Kidney (tissue), 14 donors: ENCODE data around the gene PPDPF. TPM values are rescaled to one million over a fixed set of nuclear protein-coding genes. Genes with fewer than 3 reads are reported as not detected.
A peak's percentile ranks its signal among the peaks of the same experiment; 100 is the strongest.

Source experiments
- DNase-seq, 5 donors: peaks; one replicate each; pipeline ENCODE4 v3.0.0-alpha.2; 2013 to 2020
- FAIRE-seq: peaks from 2 replicates; lab custom pipeline; 2012; peaks lifted over from hg19 to GRCh38; lab: Jason Lieb, UNC
- H3K27ac ChIP-seq, 2 donors: one replicate each; pipeline ENCODE4 v1.7.0; 2013; ENCODE audit warnings: low read depth in 2 of 2, low read length in 2 of 2, inconsistent platforms in 1 of 2
- H3K27me3 ChIP-seq: one replicate; pipeline ENCODE4 v1.7.1; 2013; ENCODE audit warnings: low read length, inconsistent platforms; ENCODE audit not compliant: control insufficient read depth, insufficient read depth
- H3K36me3 ChIP-seq, 3 donors: one replicate each; pipeline versions ENCODE4 v1.7.0 to v1.7.1; 2013; ENCODE audit warnings: low read length in 3 of 3, control low read depth in 1 of 3, inconsistent platforms in 1 of 3; ENCODE audit not compliant: insufficient read depth in 3 of 3, control insufficient read depth in 2 of 3
- H3K4me1 ChIP-seq, 3 donors: one replicate each; pipeline versions ENCODE4 v1.7.0 to v1.7.1; 2013; ENCODE audit warnings: low read length in 3 of 3, inconsistent platforms in 1 of 3, low read depth in 1 of 3; ENCODE audit not compliant: control insufficient read depth in 2 of 3, insufficient read depth in 2 of 3
- H3K4me3 ChIP-seq, 3 donors: one replicate each; pipeline versions ENCODE4 v1.7.0 to v1.8.1; 2013; ENCODE audit warnings: low read length in 3 of 3, control low read depth in 1 of 3, inconsistent platforms in 1 of 3
- H3K9ac ChIP-seq, 3 donors: one replicate each; pipeline versions ENCODE4 v1.7.0 to v1.7.1; 2013; ENCODE audit warnings: low read length in 3 of 3, control low read depth in 1 of 3, inconsistent platforms in 1 of 3
- H3K9me3 ChIP-seq, 3 donors: one replicate each; pipeline versions ENCODE4 v1.7.0 to v1.7.1; 2013; ENCODE audit warnings: low read length in 3 of 3, control low read depth in 1 of 3, inconsistent platforms in 1 of 3; ENCODE audit not compliant: control insufficient read depth in 2 of 3, insufficient read depth in 1 of 3
- intact Hi-C: fragments of 100-400 bp; cut with DNase I; formaldehyde crosslinking; loops from one replicate; pipeline ENCODE4 v1.11.1; 2022
- polyA plus RNA-seq: library from polyadenylated mRNA; stranded (reverse); fragments of 350-450 nt; fragmentation: Illumina TruSeq; extraction: RNeasy Lipid Tissue Mini Kit (QIAGEN cat#74804); gene quantifications from one replicate; pipeline ENCODE4 v1.2.3, GENCODE V29; 2014; ENCODE audit warnings: low read depth, low replicate concordance; ENCODE audit not compliant: insufficient read depth
- total RNA-seq: library from RNA; stranded (reverse); fragmentation: NEBNext Ultra II Directional; extraction: Animal tissue kit (Norgen Biotek cat#: 25700); gene quantifications from one replicate; pipeline ENCODE4 v1.2.1, GENCODE V29; 2021
- TF ChIP-seq, protein P1 (sequence below): IDR thresholded peaks from 3 replicates; pipeline ENCODE4 v1.5.1; 2012; ENCODE audit warnings: mild to moderate bottlenecking, moderate library complexity, borderline replicate concordance; ENCODE audit not compliant: insufficient read depth; ENCODE audit errors: extremely low read depth
- donor health status: control.
- donor health status: control.
- donor health status: control.
- donor health status: control.
- donor health status: control.
- donor health status: DM: yes; HTN: yes; CAD: no.
- donor health status: Normal renal cell carcinoma (clear cell type).

PPDPF gene
- total and polyA plus RNA-seq, 2 donors from 2014 or later = 578 to 961 TPM

DNA sequence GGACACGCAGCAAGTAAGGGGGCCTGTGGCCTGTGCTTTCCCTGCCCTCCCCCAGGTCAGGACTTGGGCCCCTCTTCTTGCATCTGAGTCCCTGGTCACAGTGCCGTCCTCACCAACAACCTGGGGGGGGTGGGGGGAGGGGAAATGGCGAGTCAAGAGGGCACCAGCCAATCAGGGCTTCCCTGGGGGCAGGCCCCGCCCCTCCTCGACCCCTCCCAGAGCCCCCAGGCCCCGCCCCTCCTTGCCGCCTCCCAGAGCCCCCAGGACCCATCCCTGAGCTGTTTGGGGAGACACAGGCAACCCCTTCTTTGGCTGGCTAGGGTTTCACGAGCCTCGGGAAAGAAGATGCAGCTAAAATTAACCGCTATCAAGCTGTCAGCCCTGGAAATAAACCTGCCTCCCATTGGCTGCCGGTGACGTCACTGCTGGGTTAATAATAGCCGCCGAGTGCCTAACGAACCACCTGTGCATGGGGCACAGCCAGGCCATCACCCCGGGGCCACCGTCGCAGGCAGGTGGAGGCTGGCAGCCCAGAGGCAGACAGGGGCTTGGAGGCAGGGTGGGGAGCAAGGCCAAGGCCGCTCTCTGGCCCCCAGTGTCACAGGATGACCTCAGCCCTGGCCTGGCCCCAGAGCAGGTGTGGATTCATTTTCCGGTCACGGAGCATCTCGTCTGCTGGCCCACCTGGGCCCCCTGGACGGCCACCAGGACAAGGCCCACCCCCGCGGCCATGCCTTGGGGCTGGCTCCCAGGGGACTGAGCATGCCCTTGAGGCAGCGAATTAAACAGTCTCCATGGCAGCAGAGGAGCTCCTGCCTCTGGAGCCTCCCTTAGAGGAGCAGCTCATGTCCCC is 18.5 kb upstream of the PPDPF start:
- H3K27ac ChIP-seq = no peak overlapping the region
- no peak overlapping the region for H3K9ac ChIP-seq
- H3K4me1 ChIP-seq = peaks cover 0 to 2% (median 0%) of the 10 kb centered on the region in 3 donors
- TF ChIP-seq, protein P1, sequence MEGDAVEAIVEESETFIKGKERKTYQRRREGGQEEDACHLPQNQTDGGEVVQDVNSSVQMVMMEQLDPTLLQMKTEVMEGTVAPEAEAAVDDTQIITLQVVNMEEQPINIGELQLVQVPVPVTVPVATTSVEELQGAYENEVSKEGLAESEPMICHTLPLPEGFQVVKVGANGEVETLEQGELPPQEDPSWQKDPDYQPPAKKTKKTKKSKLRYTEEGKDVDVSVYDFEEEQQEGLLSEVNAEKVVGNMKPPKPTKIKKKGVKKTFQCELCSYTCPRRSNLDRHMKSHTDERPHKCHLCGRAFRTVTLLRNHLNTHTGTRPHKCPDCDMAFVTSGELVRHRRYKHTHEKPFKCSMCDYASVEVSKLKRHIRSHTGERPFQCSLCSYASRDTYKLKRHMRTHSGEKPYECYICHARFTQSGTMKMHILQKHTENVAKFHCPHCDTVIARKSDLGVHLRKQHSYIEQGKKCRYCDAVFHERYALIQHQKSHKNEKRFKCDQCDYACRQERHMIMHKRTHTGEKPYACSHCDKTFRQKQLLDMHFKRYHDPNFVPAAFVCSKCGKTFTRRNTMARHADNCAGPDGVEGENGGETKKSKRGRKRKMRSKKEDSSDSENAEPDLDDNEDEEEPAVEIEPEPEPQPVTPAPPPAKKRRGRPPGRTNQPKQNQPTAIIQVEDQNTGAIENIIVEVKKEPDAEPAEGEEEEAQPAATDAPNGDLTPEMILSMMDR = no peak
- H3K4me3 ChIP-seq = no peak overlapping the region
- intact Hi-C loops = no loop called here
- peak; percentile 71 to 86 (median 79) for DNase-seq
- peaks cover 2% of the 10 kb centered on the region for H3K27me3 ChIP-seq
- H3K9me3 ChIP-seq = peaks cover 0 to 14% (median 0%) of the 10 kb centered on the region in 3 donors
- no peak for FAIRE-seq
- H3K36me3 ChIP-seq = no peaks in the 10 kb centered on the region

DNA sequence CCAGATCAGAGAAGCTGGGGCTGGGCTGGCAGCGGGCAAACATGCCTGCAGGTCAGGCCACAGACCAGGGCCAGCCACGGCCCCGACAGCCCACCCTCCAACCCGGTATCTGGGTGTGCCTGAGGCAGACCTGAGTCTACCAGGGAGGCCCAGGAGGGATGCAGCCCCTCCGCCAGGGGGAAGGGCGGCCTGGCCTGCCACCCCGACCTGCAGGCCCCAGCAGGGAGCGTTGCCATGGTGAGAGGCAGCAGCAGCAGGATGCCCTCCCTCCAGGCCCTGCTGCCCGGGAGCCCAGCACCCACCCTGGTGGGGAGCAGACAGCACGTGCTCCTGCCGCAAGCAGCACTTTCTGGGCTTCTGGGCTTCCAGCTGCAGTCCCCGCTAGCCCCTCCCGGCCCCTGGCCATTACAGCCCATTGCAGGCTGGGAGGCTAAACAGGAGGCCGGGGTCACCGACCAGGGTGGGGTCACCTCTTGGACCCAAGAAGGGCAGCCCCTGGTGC is 17.8 kb upstream of the PPDPF start:
- no peak overlapping the region for H3K27ac ChIP-seq
- peaks cover 0 to 14% (median 0%) of the 10 kb centered on the region in 3 donors for H3K9me3 ChIP-seq
- TF ChIP-seq, protein P1 = no peak
- no peaks in the 10 kb centered on the region for H3K36me3 ChIP-seq
- H3K4me3 ChIP-seq = no peak overlapping the region
- intact Hi-C loops = no loop called here
- DNase-seq (peak in 4 of 5 donors; percentile 36 to 83 (median 62)), FAIRE-seq (no peak)
- H3K9ac ChIP-seq = no peak overlapping the region
- peaks cover 0 to 2% (median 0%) of the 10 kb centered on the region in 3 donors for H3K4me1 ChIP-seq
- peaks cover 2% of the 10 kb centered on the region for H3K27me3 ChIP-seq

DNA sequence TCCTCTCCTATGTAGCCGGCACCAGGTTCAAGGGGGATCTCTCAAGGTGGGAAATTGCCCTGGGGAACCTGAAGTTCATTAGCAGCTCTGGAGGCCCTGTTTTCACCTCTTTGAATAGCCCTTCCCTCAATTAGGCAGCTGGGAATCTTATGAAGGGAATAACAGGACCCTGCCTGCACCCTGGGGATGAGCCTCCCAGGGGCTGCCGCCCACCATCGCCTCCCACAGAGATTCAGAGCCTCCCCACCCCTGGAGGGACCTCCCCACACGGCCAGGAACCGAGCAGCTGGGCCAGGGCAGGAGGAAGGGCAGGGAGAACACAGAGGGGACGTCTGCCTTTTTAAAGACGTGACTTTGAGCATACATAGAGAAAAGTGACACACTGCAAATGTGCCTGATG is 17.0 kb upstream of the PPDPF start:
- Histone ChIP-seq H3K4me1 (peaks cover 0 to 2% (median 0%) of the 10 kb centered on the region in 3 donors), H3K9me3 (peaks cover 0 to 14% (median 0%) of the 10 kb centered on the region in 3 donors), H3K27me3 (peaks cover 2% of the 10 kb centered on the region), H3K27ac (no peak overlapping the region), H3K9ac (no peak overlapping the region), H3K4me3 (no peak overlapping the region), H3K36me3 (no peaks in the 10 kb centered on the region)
- intact Hi-C loops = no loop called here
- TF ChIP-seq, protein P1 = no peak
- peak in 1 of 5 donors; percentile 49 for DNase-seq
- no peak for FAIRE-seq
